Keratinocyte (primary cell): ENCODE measurements around the gene DCP1A. TPM values are rescaled to one million over a fixed set of nuclear protein-coding genes. Genes with fewer than 3 reads are reported as not detected.
A peak's percentile ranks its signal among the peaks of the same experiment; 100 is the strongest.

Source experiments
- DNase-seq: peaks from one replicate; pipeline ENCODE4 v3.0.0-alpha.2; 2011; ENCODE audit warnings: low read depth, missing footprints, low spot score
- FAIRE-seq: peaks from 2 replicates; lab custom pipeline; 2011; peaks lifted over from hg19 to GRCh38; lab: Jason Lieb, UNC
- H2AFZ ChIP-seq: 2 replicates; pipeline ENCODE4 v1.6.0; 2012; ENCODE audit warnings: low read length, control low read depth, inconsistent platforms; ENCODE audit not compliant: control insufficient read depth
- H3K27ac ChIP-seq: 2 replicates; pipeline ENCODE4 v1.5.1; 2011; ENCODE audit warnings: low read length; ENCODE audit not compliant: control insufficient read depth, insufficient read depth
- H3K27me3 ChIP-seq: 3 replicates; pipeline ENCODE4 v1.6.0; 2011; ENCODE audit warnings: low read length; ENCODE audit not compliant: control insufficient read depth, insufficient read depth; ENCODE audit errors: extremely low read depth
- H3K36me3 ChIP-seq, 2 experiments: 2 replicates in 1 of 2; 3 replicates in 1 of 2; pipeline ENCODE4 v1.5.1; 2011; ENCODE audit warnings: low read length in 2 of 2, mild to moderate bottlenecking in 1 of 2; ENCODE audit not compliant: control insufficient read depth in 2 of 2, insufficient read depth in 2 of 2; ENCODE audit errors: extremely low read depth in 1 of 2
- H3K4me1 ChIP-seq: 3 replicates; pipeline ENCODE4 v1.5.1; 2011; ENCODE audit warnings: low read length; ENCODE audit not compliant: control insufficient read depth, insufficient read depth; ENCODE audit errors: extremely low read depth
- H3K4me2 ChIP-seq: 3 replicates; pipeline ENCODE4 v1.6.0; 2011; ENCODE audit warnings: low read depth, low read length; ENCODE audit not compliant: control insufficient read depth, insufficient read depth; ENCODE audit errors: extremely low read depth
- H3K4me3 ChIP-seq, 3 experiments: fragments of 200-600 bp in 1 of 3; sonication (generic) in 1 of 3; 2 replicates in 2 of 3; 3 replicates in 1 of 3; pipeline ENCODE4 v1.5.1; 2011 to 2016; ENCODE audit warnings: low read length in 3 of 3, mild to moderate bottlenecking in 3 of 3, control low read depth in 2 of 3, inconsistent platforms in 1 of 3, low read depth in 1 of 3, mixed read lengths in 1 of 3, mixed run types in 1 of 3, moderate library complexity in 1 of 3; ENCODE audit not compliant: control insufficient read depth in 2 of 3, insufficient read depth in 2 of 3; ENCODE audit errors: extremely low read depth in 1 of 3
- H3K79me2 ChIP-seq: 2 replicates; pipeline ENCODE4 v1.6.0; 2012; ENCODE audit warnings: low read length; ENCODE audit not compliant: control insufficient read depth, insufficient read depth
- H3K9ac ChIP-seq: 3 replicates; pipeline ENCODE4 v1.6.0; 2011; ENCODE audit warnings: low read length; ENCODE audit not compliant: control insufficient read depth, insufficient read depth; ENCODE audit errors: extremely low read depth
- H3K9me1 ChIP-seq: 3 replicates; pipeline ENCODE4 v1.6.0; 2011; ENCODE audit warnings: low read length; ENCODE audit not compliant: control insufficient read depth, insufficient read depth; ENCODE audit errors: extremely low read depth
- H3K9me3 ChIP-seq: 2 replicates; pipeline ENCODE4 v1.5.1; 2012; ENCODE audit warnings: low read depth, low read length; ENCODE audit not compliant: control insufficient read depth
- H4K20me1 ChIP-seq: 3 replicates; pipeline ENCODE4 v1.6.0; 2011; ENCODE audit warnings: low read length; ENCODE audit not compliant: control insufficient read depth, insufficient read depth; ENCODE audit errors: extremely low read depth
- EZH2 ChIP-seq: IDR thresholded peaks from one replicate; pipeline ENCODE4 v1.6.1; 2012; ENCODE audit warnings: inconsistent platforms, mild to moderate bottlenecking, low read length, moderate library complexity
- dilution Hi-C: fragments of 300-500 bp; cut with MboI; formaldehyde crosslinking; loops from one replicate; pipeline ENCODE4 v1.7.0; 2020; ENCODE audit warnings: low sequenced_read_pairs; ENCODE audit not compliant: extremely low pct_ligation_motif_present
- polyA plus RNA-seq, 5 experiments: library from polyadenylated mRNA; depleted of rRNA in 3 of 5; stranded (reverse) in 3 of 5; stranded (forward) in 1 of 5; unstranded in 1 of 5; fragments of >200 nt; gene quantifications; 1 replicate in 1 of 5; 2 replicates in 3 of 5; 3 replicates in 1 of 5; pipeline versions ENCODE4 v1.2.1 to v1.2.3, GENCODE V29; 2011 to 2012; ENCODE audit warnings: missing spikeins in 2 of 5, low read depth in 1 of 5, low replicate concordance in 1 of 5
- TF ChIP-seq, protein P1 (sequence below), 3 experiments: IDR thresholded peaks in 1 of 3; conservative IDR thresholded peaks in 1 of 3; optimal IDR thresholded peaks in 1 of 3; 2 replicates in 2 of 3; 3 replicates in 1 of 3; pipeline versions ENCODE3 to v1.5.1; 2011; ENCODE audit warnings: low read length in 3 of 3, mild to moderate bottlenecking in 3 of 3, moderate library complexity in 2 of 3, control low read depth in 1 of 3, inconsistent platforms in 1 of 3; ENCODE audit not compliant: insufficient read depth in 2 of 3; ENCODE audit errors: extremely low read depth in 1 of 3

DCP1A gene
- polyA plus RNA-seq, 1 donor (not counting 4 experiments of a cell fraction or from before 2014, with no cell fraction given), result 15.0 TPM

DNA sequence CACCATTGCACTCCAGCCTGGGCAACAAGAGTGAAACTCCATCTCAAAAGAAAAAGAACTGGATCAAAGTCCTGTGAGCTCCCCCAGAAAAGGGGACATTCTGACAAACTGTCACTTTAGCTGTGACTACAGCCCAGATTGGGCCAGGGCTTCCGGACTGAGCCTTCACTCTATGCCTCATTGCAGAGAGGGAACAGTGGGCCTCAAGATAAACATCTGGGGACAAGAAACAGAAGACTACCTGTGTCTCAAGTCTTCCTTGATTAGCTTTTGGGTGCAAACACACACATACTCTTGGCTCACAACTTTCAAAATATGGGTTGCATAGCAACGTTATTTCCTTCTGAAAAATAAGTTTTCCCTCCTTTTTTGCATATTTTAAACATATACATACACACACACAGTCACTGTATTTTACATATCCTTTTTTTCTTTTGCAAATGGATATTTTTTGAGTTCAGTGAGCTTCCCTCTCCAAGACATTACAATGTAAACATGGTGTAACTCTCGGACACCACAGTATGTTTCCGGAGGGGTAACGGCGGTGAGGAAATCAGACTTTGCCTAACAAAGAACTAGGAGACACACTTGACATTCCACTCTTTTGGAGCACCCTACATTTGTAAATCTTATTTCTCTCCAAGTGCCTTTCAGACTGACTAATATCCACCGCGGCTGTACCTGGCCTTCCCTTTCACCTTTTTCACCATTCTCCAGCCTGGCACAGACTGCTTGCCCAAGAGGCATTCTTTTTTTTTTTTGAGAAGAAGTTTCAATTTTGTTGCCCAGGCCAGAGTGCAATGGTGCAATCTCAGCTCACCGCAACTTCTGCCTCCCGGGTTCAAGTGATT, 95.0 kb downstream of the DCP1A start:
- Histone ChIP-seq H3K36me3 (peaks cover 17 to 19% of the 10 kb centered on the region in 2 experiments), H4K20me1 (peaks cover 65% of the 10 kb centered on the region), H3K4me2 (peak overlapping the region; percentile 93), H3K79me2 (peaks cover 85% of the 10 kb centered on the region), H3K27ac (no peak overlapping the region), H3K4me3 (no peak overlapping the region), H3K9me1 (peaks cover 2% of the 10 kb centered on the region), H3K9ac (no peak overlapping the region), H3K27me3 (no peaks in the 10 kb centered on the region), H2AFZ (no peak overlapping the region), H3K4me1 (peaks cover 18% of the 10 kb centered on the region), H3K9me3 (no peaks in the 10 kb centered on the region)
- dilution Hi-C loops, result no loop called here
- no peak for TF ChIP-seq EZH2
- TF ChIP-seq, protein P1, sequence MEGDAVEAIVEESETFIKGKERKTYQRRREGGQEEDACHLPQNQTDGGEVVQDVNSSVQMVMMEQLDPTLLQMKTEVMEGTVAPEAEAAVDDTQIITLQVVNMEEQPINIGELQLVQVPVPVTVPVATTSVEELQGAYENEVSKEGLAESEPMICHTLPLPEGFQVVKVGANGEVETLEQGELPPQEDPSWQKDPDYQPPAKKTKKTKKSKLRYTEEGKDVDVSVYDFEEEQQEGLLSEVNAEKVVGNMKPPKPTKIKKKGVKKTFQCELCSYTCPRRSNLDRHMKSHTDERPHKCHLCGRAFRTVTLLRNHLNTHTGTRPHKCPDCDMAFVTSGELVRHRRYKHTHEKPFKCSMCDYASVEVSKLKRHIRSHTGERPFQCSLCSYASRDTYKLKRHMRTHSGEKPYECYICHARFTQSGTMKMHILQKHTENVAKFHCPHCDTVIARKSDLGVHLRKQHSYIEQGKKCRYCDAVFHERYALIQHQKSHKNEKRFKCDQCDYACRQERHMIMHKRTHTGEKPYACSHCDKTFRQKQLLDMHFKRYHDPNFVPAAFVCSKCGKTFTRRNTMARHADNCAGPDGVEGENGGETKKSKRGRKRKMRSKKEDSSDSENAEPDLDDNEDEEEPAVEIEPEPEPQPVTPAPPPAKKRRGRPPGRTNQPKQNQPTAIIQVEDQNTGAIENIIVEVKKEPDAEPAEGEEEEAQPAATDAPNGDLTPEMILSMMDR (optimal IDR thresholded peaks at IDR 0.05 in 1 of 3, IDR thresholded peaks at IDR 0.05 in 1 of 3, conservative IDR thresholded peaks at IDR 0.05 in 1 of 3; ENCODE audit: extremely low read depth in 1 of 3, insufficient read depth in 2 of 3, low read length in 3 of 3), result no peak
- no peak for DNase-seq
- no peak for FAIRE-seq

DNA sequence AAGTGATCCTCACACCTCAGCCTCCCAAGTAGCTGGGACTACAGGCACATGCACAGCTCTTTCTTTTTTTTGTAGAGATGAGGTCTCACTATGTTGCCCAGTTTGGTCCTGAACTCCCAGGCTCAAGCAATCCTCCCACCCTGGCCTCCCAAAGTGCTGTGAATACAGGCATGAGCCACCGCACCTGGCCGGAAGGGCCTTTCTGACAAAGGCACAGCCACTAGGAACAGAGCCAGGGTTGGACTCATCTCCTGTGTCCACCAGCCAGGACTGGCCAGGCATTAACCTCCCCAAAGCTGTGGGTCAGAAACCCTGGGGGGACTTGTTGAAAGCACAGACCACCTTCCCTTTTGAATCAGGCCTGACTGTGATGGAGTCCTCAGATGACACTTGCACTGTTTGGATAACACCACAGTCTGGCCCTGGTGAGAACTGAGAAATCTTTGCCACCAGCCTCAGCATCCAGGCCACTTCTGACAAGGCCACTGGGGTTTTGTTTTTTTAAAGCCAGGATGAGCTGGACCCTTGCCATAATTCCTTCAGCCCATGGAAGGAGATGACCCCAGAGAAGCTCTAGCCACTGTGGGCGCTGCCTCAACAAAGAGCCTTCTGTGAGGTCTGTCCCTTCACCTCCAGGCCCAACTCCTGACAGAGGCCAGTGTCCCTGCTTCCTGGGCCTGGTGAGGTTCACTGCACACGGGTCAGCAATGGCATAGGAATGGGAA, 96.3 kb downstream of the DCP1A start:
- H3K9me1 ChIP-seq, result peaks cover 3% of the 10 kb centered on the region
- DNase-seq (no peak), FAIRE-seq (no peak)
- no peak overlapping the region for H3K27ac ChIP-seq
- H2AFZ ChIP-seq, result no peak overlapping the region
- H3K79me2 ChIP-seq, result peaks cover 98% of the 10 kb centered on the region
- TF ChIP-seq, protein P1 (optimal IDR thresholded peaks at IDR 0.05 in 1 of 3, IDR thresholded peaks at IDR 0.05 in 1 of 3, conservative IDR thresholded peaks at IDR 0.05 in 1 of 3; ENCODE audit: extremely low read depth in 1 of 3, insufficient read depth in 2 of 3, low read length in 3 of 3), result no peak
- TF ChIP-seq EZH2, result no peak
- no peak overlapping the region for H3K9ac ChIP-seq
- H3K9me3 ChIP-seq, result no peaks in the 10 kb centered on the region
- H3K27me3 ChIP-seq, result no peaks in the 10 kb centered on the region
- no peak overlapping the region for H3K4me2 ChIP-seq
- H3K4me1 ChIP-seq, result peaks cover 18% of the 10 kb centered on the region
- dilution Hi-C loops, result no loop called here
- H3K36me3 ChIP-seq, result peaks cover 18 to 19% of the 10 kb centered on the region in 2 experiments
- peaks cover 70% of the 10 kb centered on the region for H4K20me1 ChIP-seq
- no peak overlapping the region for H3K4me3 ChIP-seq
